Activated T-cell treated with anti-CD3 and anti-CD28 coated beads, Interleukin-2, amount 50 U/mL, for 4 hours (primary cell): Measurements from ENCODE around the gene MLXIPL. TPM values are rescaled to one million over a fixed set of nuclear protein-coding genes. Genes with fewer than 3 reads are reported as not detected.
A peak's percentile ranks its signal among the peaks of the same experiment; 100 is the strongest.
"Not testable (repeated sequence)": the region's sequence is repeated elsewhere in the genome, so short reads cannot be mapped to it uniquely, and the experiment has no call there.

Experiments
- ATAC-seq, 2 donors: fragments of 200-7000 bp; cut with Tn5 transposase; one replicate each; pipeline ENCODE4 v1.10.0; 2021
- DNase-seq: peaks from one replicate; pipeline ENCODE4 v3.0.0-alpha.2; 2020
- H3K27me3 Mint-ChIP-seq: one replicate; pipeline ENCODE4 v1.8.0; 2021; ENCODE audit warnings: low read depth, mixed read lengths
- H3K36me3 Mint-ChIP-seq: one replicate; pipeline ENCODE4 v1.8.0; 2022; ENCODE audit warnings: mixed read lengths; ENCODE audit not compliant: insufficient read depth
- H3K4me1 Mint-ChIP-seq: one replicate; pipeline ENCODE4 v1.8.0; 2021; ENCODE audit warnings: low read depth, mixed read lengths
- H3K4me3 Mint-ChIP-seq: one replicate; pipeline ENCODE4 v1.8.0; 2021; ENCODE audit warnings: mild to moderate bottlenecking, moderate library complexity, mixed read lengths
- H3K9me3 Mint-ChIP-seq: one replicate; pipeline ENCODE4 v1.8.0; 2021; ENCODE audit warnings: mixed read lengths
- total RNA-seq, 3 donors: library from RNA; stranded (reverse); gene quantifications; one replicate each; pipeline ENCODE4 v1.2.1, GENCODE V29; 2021

MLXIPL gene
- total RNA-seq, 3 donors from 2014 or later: 0.35 to 0.55 (median 0.43) TPM

GRCh38 chr7:73566431-73566830 is 57.9 kb downstream of the MLXIPL start:
- ATAC-seq, H3K27me3 Mint-ChIP-seq, DNase-seq, H3K9me3 Mint-ChIP-seq: not testable (repeated sequence)
- Mint-ChIP-seq H3K36me3 (peaks cover 13% of the 10 kb centered on the region), H3K4me1 (peaks cover 21% of the 10 kb centered on the region), H3K4me3 (peak overlapping the region; percentile 73)

- H3K9me3 Mint-ChIP-seq: no peaks in the 10 kb centered on the region
- H3K36me3 Mint-ChIP-seq: peaks cover 10% of the 10 kb centered on the region
- H3K4me3 Mint-ChIP-seq: peak overlapping the region; percentile 73
- ATAC-seq: peak; percentile 34 to 35
- peaks cover 21% of the 10 kb centered on the region for H3K4me1 Mint-ChIP-seq
- DNase-seq: no peak
- no peaks in the 10 kb centered on the region for H3K27me3 Mint-ChIP-seq
Measured at GRCh38 chr7:73565675-73566340, 58.5 kb downstream of the MLXIPL start.

- H3K36me3 Mint-ChIP-seq: no peaks in the 10 kb centered on the region
- DNase-seq: no peak
- H3K9me3 Mint-ChIP-seq: no peaks in the 10 kb centered on the region
- ATAC-seq: no peak
- H3K4me1 Mint-ChIP-seq: peaks cover 16% of the 10 kb centered on the region
- H3K27me3 Mint-ChIP-seq: no peaks in the 10 kb centered on the region
- peak overlapping the region; percentile 11 for H3K4me3 Mint-ChIP-seq
Measured at GRCh38 chr7:73560109-73560835, 64.0 kb downstream of the MLXIPL start.

- H3K9me3 Mint-ChIP-seq: no peaks in the 10 kb centered on the region
Measured at GRCh38 chr7:73557397-73558257, 66.7 kb downstream of the MLXIPL start, which contains the start of gene BCL7B. BCL7B (minus strand) TSS chr7:73557690; CDS start chr7:73557578, 112 bp downstream.

GRCh38 chr7:73557108-73557396 is 67.3 kb downstream of the MLXIPL start:
- no peaks in the 10 kb centered on the region for H3K9me3 Mint-ChIP-seq
- H3K36me3 Mint-ChIP-seq: peaks cover 9% of the 10 kb centered on the region
- peaks cover 31% of the 10 kb centered on the region for H3K4me1 Mint-ChIP-seq
- peak; percentile 85 for DNase-seq
- peak overlapping the region; percentile 92 for H3K4me3 Mint-ChIP-seq
- no peaks in the 10 kb centered on the region for H3K27me3 Mint-ChIP-seq
- ATAC-seq: peak; percentile 92 to 94

More at GRCh38 chr7:73557397-73558257, 66.7 kb downstream of the MLXIPL start, which contains the start of gene BCL7B:
- peak within 1 kb of the TSS; percentile 92 for H3K4me3 Mint-ChIP-seq
- ATAC-seq (peak; percentile 73 to 74), DNase-seq (peak; percentile 73)
- H3K36me3 Mint-ChIP-seq: peaks cover 7% of the 10 kb centered on the region
- H3K27me3 Mint-ChIP-seq: no peaks in the 10 kb centered on the region
- peaks cover 30% of the 10 kb centered on the region for H3K4me1 Mint-ChIP-seq

GRCh38 chr7:73556208-73557107 is 67.9 kb downstream of the MLXIPL start:
- ATAC-seq: no peak
- Mint-ChIP-seq H3K4me1 (peaks cover 32% of the 10 kb centered on the region), H3K9me3 (no peaks in the 10 kb centered on the region), H3K36me3 (peaks cover 10% of the 10 kb centered on the region), H3K27me3 (no peaks in the 10 kb centered on the region), H3K4me3 (peak overlapping the region; percentile 92)
- DNase-seq: no peak

- DNase-seq (no peak), ATAC-seq (no peak)
- peaks cover 13% of the 10 kb centered on the region for H3K36me3 Mint-ChIP-seq
- no peaks in the 10 kb centered on the region for H3K27me3 Mint-ChIP-seq
- peaks cover 34% of the 10 kb centered on the region for H3K4me1 Mint-ChIP-seq
- no peaks in the 10 kb centered on the region for H3K9me3 Mint-ChIP-seq
- peak overlapping the region; percentile 92 for H3K4me3 Mint-ChIP-seq
Measured at GRCh38 chr7:73555411-73555982, 68.8 kb downstream of the MLXIPL start.

GRCh38 chr7:73550093-73550492 is 74.2 kb downstream of the MLXIPL start:
- not testable (repeated sequence) for ATAC-seq, H3K27me3 Mint-ChIP-seq, H3K4me3 Mint-ChIP-seq, H3K9me3 Mint-ChIP-seq, DNase-seq
- H3K36me3 Mint-ChIP-seq: peaks cover 21% of the 10 kb centered on the region
- peaks cover 38% of the 10 kb centered on the region for H3K4me1 Mint-ChIP-seq

- ATAC-seq: no peak
- Mint-ChIP-seq H3K9me3 (no peaks in the 10 kb centered on the region), H3K4me1 (peaks cover 31% of the 10 kb centered on the region), H3K27me3 (no peaks in the 10 kb centered on the region), H3K36me3 (peaks cover 16% of the 10 kb centered on the region), H3K4me3 (no peak overlapping the region)
- DNase-seq: no peak
Measured at GRCh38 chr7:73549176-73549575, 75.1 kb downstream of the MLXIPL start.

GRCh38 chr7:73547841-73548240 is 76.5 kb downstream of the MLXIPL start:
- DNase-seq: no peak
- peaks cover 31% of the 10 kb centered on the region for H3K4me1 Mint-ChIP-seq
- no peak for ATAC-seq
- H3K27me3 Mint-ChIP-seq: no peaks in the 10 kb centered on the region
- H3K36me3 Mint-ChIP-seq: peaks cover 21% of the 10 kb centered on the region
- no peaks in the 10 kb centered on the region for H3K9me3 Mint-ChIP-seq
- H3K4me3 Mint-ChIP-seq: no peak overlapping the region

- DNase-seq (no peak), ATAC-seq (no peak)
- Mint-ChIP-seq H3K4me1 (peaks cover 26% of the 10 kb centered on the region), H3K27me3 (no peaks in the 10 kb centered on the region), H3K36me3 (peaks cover 26% of the 10 kb centered on the region), H3K4me3 (no peak overlapping the region), H3K9me3 (no peaks in the 10 kb centered on the region)
Measured at GRCh38 chr7:73544678-73545077, 79.6 kb downstream of the MLXIPL start.
